Measurements from ENCODE around the gene MARCHF2. TPM values are rescaled to one million over a fixed set of nuclear protein-coding genes. Genes with fewer than 3 reads are reported as not detected.
A peak's percentile ranks its signal among the peaks of the same experiment; 100 is the strongest.

Gene MARCHF2
- total and polyA plus RNA-seq, 9 of the 15 experiments (the other 6 are each of a cell fraction or from before 2014, with no cell fraction given): 0.39 to 6.4 (median 2.2) TPM

- TF ChIP-seq PBX2 (CRISPR knock-in tag; IDR thresholded peaks at IDR 0.05; ENCODE audit: low read depth) (no peak), PBX2 (tag; conservative IDR thresholded peaks at IDR 0.05; ENCODE audit: low read depth) (no peak), ESRRB (CRISPR knock-in tag; IDR thresholded peaks at IDR 0.05; ENCODE audit: borderline replicate concordance) (no peak)
Observed at GRCh38 chr19:8371011-8371804, 41.9 kb upstream of the MARCHF2 start (continued).

- no TSS peak for BruUV-seq (replicated peaks)
- in situ Hi-C loops (cut with MboI) (no loop called here), intact Hi-C loops (cut with micrococcal nuclease) (no loop called here)
- CTCF ChIA-PET (ENCODE audit: low intra/inter-chr PET ratio): interaction anchor here (1.4 kb wide), 1 partner anchor 20 kb away, joined by 3 read pairs; no protein-coding TSS in a partner anchor
- H2AFZ ChIP-seq (ENCODE audit: low read depth, low read length): peak overlapping the region; percentile 8; the same call in 1 of the 2 replicates
- H3K27ac ChIP-seq (ENCODE audit: extremely low read depth, low read depth, low read length): no peak overlapping the region
- H3K4me1 ChIP-seq (replicated peaks in 1 of 2; ENCODE audit: control insufficient read depth in 2 of 2, insufficient read depth in 2 of 2, low read length in 2 of 2): peaks cover 11 to 25% of the 10 kb centered on the region in 2 experiments
- peak; percentile 36 to 70 (median 52) for DNase-seq (ENCODE audit: extremely low read depth in 1 of 4, low spot score in 3 of 4)
- H3K27me3 ChIP-seq (ENCODE audit: control insufficient read depth in 2 of 2, insufficient read depth in 2 of 2, low read length in 2 of 2): no peaks in the 10 kb centered on the region
- no peaks in the 10 kb centered on the region for H4K20me1 ChIP-seq (replicated peaks; ENCODE audit: control insufficient read depth, insufficient read depth, low read length)
- FAIRE-seq: no peak
- no peaks in the 10 kb centered on the region for H3K36me3 ChIP-seq (ENCODE audit: control insufficient read depth, insufficient read depth, low read length)
- whole genome bisulfite sequencing (ENCODE audit: insufficient coverage, low coverage, missing lambda C conversion rate): 58% methylated on average over 26 of the region's 26 CpGs
- H3K4me2 ChIP-seq (ENCODE audit: insufficient read depth, low read length): no peak overlapping the region
- H3K9me1 ChIP-seq (ENCODE audit: control insufficient read depth, insufficient read depth, low read length): no peaks in the 10 kb centered on the region
- POLR2A ChIA-PET: interaction anchor here (0.5 to 1.3 kb wide), 6 partner anchors 9 to 225 kb away, joined by 3 to 4 read pairs (median 3); partner anchors contain the start of gene ANGPTL4
- no peak overlapping the region for H3K4me3 ChIP-seq
- no peaks in the 10 kb centered on the region; the same call in 1 of the 2 replicates for H3K9me3 ChIP-seq (replicated peaks; ENCODE audit: control insufficient read depth, insufficient read depth, low read depth, low read length)
- H3K79me2 ChIP-seq (ENCODE audit: control insufficient read depth, insufficient read depth, low read length): no peaks in the 10 kb centered on the region
- peak overlapping the region in 1 of 2 experiments; percentile 26; a peak in 2 of 4 replicates for H3K9ac ChIP-seq (ENCODE audit: insufficient read depth in 1 of 2, low read depth in 2 of 2, low read length in 2 of 2)
- ATAC-seq: peak; percentile 82
- TF ChIP-seq NCOR1 (IDR thresholded peaks at IDR 0.05) (peak; percentile 40), ZNF398 (CRISPR knock-in tag; IDR thresholded peaks at IDR 0.05) (no peak), XRCC5 (IDR thresholded peaks at IDR 0.05; ENCODE audit: low read depth, low read length) (no peak), ZBTB1 (CRISPR knock-in tag; IDR thresholded peaks at IDR 0.05; ENCODE audit: borderline replicate concordance, low read depth) (no peak), SMARCC2 (IDR thresholded peaks at IDR 0.05; ENCODE audit: low read depth) (no peak), NFIC (IDR thresholded peaks at IDR 0.05) (no peak), EGR1 (conservative IDR thresholded peaks at IDR 0.05) (no peak), TEAD4 (IDR thresholded peaks at IDR 0.05; ENCODE audit: low read length) (no peak), TEAD4 (CRISPR knock-in tag; IDR thresholded peaks at IDR 0.05; ENCODE audit: borderline replicate concordance) (no peak), YY1 (IDR thresholded peaks at IDR 0.05; ENCODE audit: borderline replicate concordance in 1 of 3, control insufficient read depth in 1 of 3, extremely low read depth in 1 of 3, insufficient read depth in 3 of 3, insufficient read length in 1 of 3, insufficient replicate concordance in 2 of 3, low read depth in 1 of 3, low read length in 2 of 3) (peak in 2 of 3 experiments; percentile 8 to 66)
Observed at GRCh38 chr19:8373867-8374813, 39.0 kb upstream of the MARCHF2 start.
